Measurements from ENCODE around the gene FBXO46. TPM values are rescaled to one million over a fixed set of nuclear protein-coding genes. Genes with fewer than 3 reads are reported as not detected.

FBXO46 gene
- total RNA-seq: 6.4 and 6.5 TPM in 2 replicates

GRCh38 chr19:45730368-45731288, at the start of gene FBXO46:
Gene FBXO46 (minus strand): TSS chr19:45730896. CDS start chr19:45713495, 17,401 bp downstream.

GRCh38 chr19:45768984-45769782, 38.5 kb upstream of the FBXO46 start, which contains the start of gene SIX5:
Gene SIX5 (minus strand): TSS chr19:45769252. CDS start chr19:45768844, 408 bp downstream.

DNA sequence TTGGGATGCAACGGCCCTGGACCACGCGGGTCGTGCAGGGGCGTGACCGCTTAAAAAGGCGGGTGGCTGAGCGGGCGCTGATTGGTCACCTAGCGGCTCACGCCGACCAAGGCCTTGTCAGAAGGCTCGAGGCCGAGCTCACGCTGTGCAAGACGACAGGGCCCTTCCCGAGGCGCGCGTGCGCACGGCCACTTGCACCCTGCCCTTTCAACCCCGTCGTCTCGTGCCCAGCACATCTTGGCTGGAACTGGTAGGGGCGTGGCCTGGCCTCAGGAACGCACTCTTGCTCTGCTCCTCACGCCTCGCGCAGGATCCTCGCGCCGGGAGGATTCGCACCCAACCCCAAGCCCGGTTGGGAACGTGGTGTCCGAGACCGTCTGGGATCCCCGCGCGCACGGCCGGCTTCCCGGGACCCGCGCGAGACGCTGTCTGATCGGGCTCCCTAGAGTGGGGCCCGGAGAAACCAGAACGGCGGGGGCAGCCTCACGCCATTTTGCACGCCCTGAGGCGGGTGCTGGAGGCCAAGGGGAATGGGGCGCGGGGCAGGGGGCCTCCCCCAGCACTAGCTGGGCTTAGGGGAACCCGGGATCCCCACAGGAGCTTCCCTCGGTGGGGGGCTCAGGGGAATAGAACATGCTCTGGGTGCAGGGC, 2.6 kb upstream of the FBXO46 start, which contains the start of gene MEIOSIN:
Gene MEIOSIN, plus strand, starts transcription at position 280 of the 651 bp plus-strand sequence. CDS start 1,938 bp downstream, outside the sequence.

GRCh38 chr19:45692187-45693105, 38.2 kb downstream of the FBXO46 start, which contains the start of gene QPCTL:
Gene QPCTL (plus strand): TSS chr19:45692666. CDS start chr19:45692704, 38 bp downstream.

DNA sequence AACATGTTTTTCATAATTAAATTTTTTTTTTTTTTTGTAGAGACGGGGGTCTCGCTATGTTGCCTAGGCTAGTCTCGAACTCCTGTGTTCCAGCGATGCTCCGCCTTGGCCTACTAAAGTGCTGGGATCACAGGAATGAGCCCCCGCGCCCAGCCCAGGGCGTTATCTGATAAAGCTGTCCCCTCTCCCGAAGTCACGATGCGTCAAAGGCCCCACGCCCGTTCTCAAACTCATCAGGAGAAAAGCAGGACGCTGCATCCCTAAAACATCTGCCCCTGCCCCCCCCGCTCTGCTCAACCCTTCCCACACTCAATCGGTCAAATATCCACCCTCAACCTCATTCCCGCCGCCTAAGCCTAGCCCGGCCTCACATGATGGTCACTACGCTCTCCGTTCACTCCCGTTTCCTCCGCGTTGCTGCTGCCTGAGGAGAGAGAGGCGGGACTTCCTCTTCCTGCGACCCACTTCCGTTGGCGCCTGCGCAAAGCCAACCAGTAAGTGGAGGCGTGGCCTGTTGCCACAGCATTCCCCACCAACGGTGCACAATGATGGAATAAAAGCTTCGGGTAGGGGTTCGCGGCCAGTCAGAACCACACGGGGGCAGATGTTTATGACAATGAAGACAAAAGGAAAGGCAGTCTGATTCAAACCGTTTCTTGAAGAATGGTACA, 39.0 kb downstream of the FBXO46 start, which contains the start of gene SNRPD2:
Gene SNRPD2, minus strand, starts transcription at position 438 of the 671 bp plus-strand sequence. Its CDS starts 65 bp downstream, at position 373.

DNA sequence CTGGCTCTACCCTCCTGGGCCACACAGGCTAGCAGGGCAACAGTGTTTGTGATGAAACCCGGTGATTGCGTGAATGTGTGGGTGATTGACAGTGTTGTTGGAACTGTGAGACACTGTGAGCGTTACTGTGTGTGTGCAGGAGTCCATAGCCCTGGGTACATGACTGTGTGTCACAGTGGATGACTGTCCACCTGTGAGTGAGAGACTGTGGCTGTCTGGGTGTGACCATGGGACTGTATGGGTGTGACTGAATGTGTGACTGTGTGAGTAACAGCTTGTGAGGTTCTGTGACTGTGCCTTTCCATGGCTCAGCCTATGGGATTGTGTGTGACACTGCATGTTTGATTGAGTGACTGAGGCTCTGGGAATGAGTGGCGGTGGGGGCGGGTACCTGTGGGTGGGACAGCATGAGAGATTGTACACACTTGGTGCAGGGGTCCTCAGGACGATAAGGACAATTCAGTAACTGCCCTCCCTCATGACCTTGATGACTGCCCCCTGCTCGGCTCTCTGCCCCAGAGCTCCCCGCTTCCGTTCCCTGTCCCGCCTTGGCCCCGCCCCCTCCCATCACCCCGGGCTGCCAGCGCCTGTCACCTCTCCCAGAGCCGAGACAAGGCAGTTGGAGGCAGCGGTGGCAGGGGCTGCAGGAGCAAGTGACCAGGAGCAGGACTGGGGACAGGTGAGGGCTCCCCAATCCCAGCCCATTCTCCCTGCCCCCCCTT, 62.9 kb downstream of the FBXO46 start, which contains the start of gene GIPR:
Gene GIPR, plus strand, starts transcription at position 602 of the 722 bp plus-strand sequence. CDS start 1,300 bp downstream, outside the sequence.

Other genes with a start within 250 kb of the FBXO46 start
- 5.6 and 8.0 TPM in 2 replicates for gene RTN2, start 233.8 kb downstream of the FBXO46 start, total RNA-seq
- gene PPM1N, start 232.5 kb downstream of the FBXO46 start, total RNA-seq: 1.0 and 1.6 TPM in 2 replicates
- gene VASP, start 223.4 kb downstream of the FBXO46 start, total RNA-seq: 47.6 and 61.4 TPM in 2 replicates
- gene OPA3, start 146.1 kb downstream of the FBXO46 start, total RNA-seq: 7.0 and 10.4 TPM in 2 replicates
- 0.53 and 0.78 TPM in 2 replicates for gene GPR4, start 128.7 kb downstream of the FBXO46 start, total RNA-seq
- 64.1 and 80.8 TPM in 2 replicates for gene EML2, start 91.5 kb downstream of the FBXO46 start, total RNA-seq
- 0.43 and 0.52 TPM in 2 replicates for gene GIPR, start 62.7 kb downstream of the FBXO46 start, total RNA-seq
- 194 and 211 TPM in 2 replicates for gene SNRPD2, start 38.9 kb downstream of the FBXO46 start, total RNA-seq
- 18.1 and 32.5 TPM in 2 replicates for gene QPCTL, start 38.2 kb downstream of the FBXO46 start, total RNA-seq
- not detected in 2 replicates for gene MEIOSIN, start 2.5 kb upstream of the FBXO46 start, total RNA-seq
- gene SIX5, start 38.4 kb upstream of the FBXO46 start, total RNA-seq: 9.7 and 14.5 TPM in 2 replicates
- gene DMPK, start 51.6 kb upstream of the FBXO46 start, total RNA-seq: 79.7 and 85.8 TPM in 2 replicates
- gene DMWD, start 61.9 kb upstream of the FBXO46 start, total RNA-seq: 38.6 and 55.9 TPM in 2 replicates
- 0.07 TPM in 2 replicates for gene RSPH6A, start 84.4 kb upstream of the FBXO46 start, total RNA-seq
- 45.5 and 57.3 TPM in 2 replicates for gene SYMPK, start 132.3 kb upstream of the FBXO46 start, total RNA-seq
- not detected in 2 replicates for gene FOXA3, start 133.4 kb upstream of the FBXO46 start, total RNA-seq
- gene IRF2BP1, start 155.2 kb upstream of the FBXO46 start, total RNA-seq: 24.0 and 30.8 TPM in 2 replicates
- 2.2 and 3.5 TPM in 2 replicates for gene MYPOP, start 171.7 kb upstream of the FBXO46 start, total RNA-seq
- not detected in 2 replicates for gene NANOS2, start 183.9 kb upstream of the FBXO46 start, total RNA-seq
- gene NOVA2, start 243.0 kb upstream of the FBXO46 start, total RNA-seq: 0.20 and 1.1 TPM in 2 replicates

Measured in smooth muscle cell of the pulmonary artery (primary cell).